MCF 10A (cell line): ENCODE results near the gene CDC25C. TPM values are rescaled to one million over a fixed set of nuclear protein-coding genes. Genes with fewer than 3 reads are reported as not detected.

ENCODE experiments used
- BruUV-seq: library from RNA; stranded (reverse); fragments of 400-500 nt; replicated peaks from 2 replicates; lab custom pipeline; 2021; lab: Mats Ljungman, UMichigan
- CTCF ChIA-PET: fragments of 300-600 bp; sonication (Branson Sonifier 250); formaldehyde crosslinking; extraction: SDS; loops from one replicate; lab custom pipeline; 2021; ENCODE audit warnings: antibody characterized with exemption, inconsistent platforms; lab: Yijun Ruan, JAX
- POLR2A ChIA-PET: fragments of 300-600, 350-650 bp; sonication (Branson Sonifier 250); formaldehyde crosslinking; extraction: SDS; loops from one replicate; lab custom pipeline; 2020; ENCODE audit warnings: antibody characterized with exemption, inconsistent platforms; lab: Yijun Ruan, JAX
- DNase-seq: peaks from one replicate; pipeline ENCODE4 v3.0.0-alpha.2; 2018; ENCODE audit not compliant: unreplicated experiment
- H3K27ac Mint-ChIP-seq: one replicate; pipeline ENCODE4 v1.8.0; 2022; ENCODE audit warnings: mild to moderate bottlenecking, low read depth, mixed read lengths; ENCODE audit not compliant: unreplicated experiment
- H3K27me3 Mint-ChIP-seq: one replicate; pipeline ENCODE4 v1.8.0; 2022; ENCODE audit warnings: mixed read lengths; ENCODE audit not compliant: insufficient read depth, unreplicated experiment
- H3K36me3 Mint-ChIP-seq: one replicate; pipeline ENCODE4 v1.8.0; 2022; ENCODE audit warnings: mild to moderate bottlenecking, moderate library complexity, mixed read lengths; ENCODE audit not compliant: insufficient read depth, unreplicated experiment
- H3K4me1 Mint-ChIP-seq: one replicate; pipeline ENCODE4 v1.8.0; 2022; ENCODE audit warnings: mixed read lengths; ENCODE audit not compliant: insufficient read depth, unreplicated experiment
- H3K4me3 Mint-ChIP-seq: one replicate; pipeline ENCODE4 v1.8.0; 2022; ENCODE audit warnings: mild to moderate bottlenecking, moderate library complexity, mixed read lengths; ENCODE audit not compliant: unreplicated experiment
- H3K9me3 Mint-ChIP-seq: one replicate; pipeline ENCODE4 v1.8.0; 2022; ENCODE audit warnings: mixed read lengths; ENCODE audit not compliant: unreplicated experiment
- CTCF ChIP-seq: fragments of 200-600 bp; IDR thresholded peaks from one replicate; pipeline ENCODE4 v1.8.0; 2022; ENCODE audit warnings: antibody characterized with exemption, mild to moderate bottlenecking; ENCODE audit not compliant: unreplicated experiment
- intact Hi-C: fragments of 100-400 bp; cut with micrococcal nuclease; formaldehyde crosslinking; loops from 2 replicates; pipeline ENCODE4 v1.14.1; 2022
- total RNA-seq: library from RNA; stranded (reverse); gene quantifications from 2 replicates; pipeline ENCODE4 v1.2.3, GENCODE V29; 2022

The CDC25C gene
- total RNA-seq, 1 experiment from 2014 or later = 12.2 TPM

- CTCF ChIA-PET = interaction anchor here (0.6 to 8.0 kb wide), 23 partner anchors 14 to 259 kb away, joined by 3 to 323 read pairs (median 6); partner anchors contain the start of genes CDC23, CDC25C and FAM53C
- intact Hi-C loops = loop anchor here (1.0 to 10.0 kb wide), 3 partner anchors 12 to 154 kb away; no protein-coding TSS in a partner anchor
- no peaks in the 10 kb centered on the region for H3K27me3 Mint-ChIP-seq
- DNase-seq = peak; percentile 80
- H3K9me3 Mint-ChIP-seq = peaks cover 9% of the 10 kb centered on the region
- peak overlapping the region; percentile 36 for H3K4me3 Mint-ChIP-seq
- peaks cover 51% of the 10 kb centered on the region for H3K4me1 Mint-ChIP-seq
- TF ChIP-seq CTCF = no peak
- POLR2A ChIA-PET = interaction anchor here (0.6 to 9.3 kb wide), 16 partner anchors 14 to 318 kb away, joined by 3 to 395 read pairs (median 4); partner anchors contain the start of genes BRD8, CDC23, CDC25C and ETF1
- no TSS peak for BruUV-seq
- H3K36me3 Mint-ChIP-seq = peaks cover 41% of the 10 kb centered on the region
- peak overlapping the region; percentile 71 for H3K27ac Mint-ChIP-seq
These were observed 19.5 kb upstream of the CDC25C start for GRCh38 chr5:138351056-138351455.

- DNase-seq = no peak
- peaks cover 48% of the 10 kb centered on the region for H3K4me1 Mint-ChIP-seq
- H3K27ac Mint-ChIP-seq = peak overlapping the region; percentile 71
- no peaks in the 10 kb centered on the region for H3K27me3 Mint-ChIP-seq
- H3K4me3 Mint-ChIP-seq = no peak overlapping the region
- ChIA-PET POLR2A (interaction anchor here (0.6 to 9.3 kb wide), 13 partner anchors 13 to 947 kb away, joined by 3 to 395 read pairs (median 4); partner anchors contain the start of genes BRD8, CDC23, CDC25C and ETF1), CTCF (interaction anchor here (0.6 to 8.0 kb wide), 11 partner anchors 14 to 1243 kb away, joined by 3 to 323 read pairs (median 8); partner anchors contain the start of genes CDC25C and FAM53C)
- intact Hi-C loops = loop anchor here (5.0 to 10.0 kb wide), 2 partner anchors 128 to 154 kb away; no protein-coding TSS in a partner anchor
- peaks cover 9% of the 10 kb centered on the region for H3K9me3 Mint-ChIP-seq
- BruUV-seq = no TSS peak
- H3K36me3 Mint-ChIP-seq = peaks cover 46% of the 10 kb centered on the region
- TF ChIP-seq CTCF = no peak
These were observed 18.9 kb upstream of the CDC25C start for GRCh38 chr5:138350563-138350890.

GRCh38 chr5:138349852-138350562, 18.4 kb upstream of the CDC25C start:
- H3K27me3 Mint-ChIP-seq = no peaks in the 10 kb centered on the region
- H3K4me1 Mint-ChIP-seq = peaks cover 43% of the 10 kb centered on the region
- intact Hi-C loops = loop anchor here (5.0 to 10.0 kb wide), 2 partner anchors 128 to 155 kb away; no protein-coding TSS in a partner anchor
- peaks cover 9% of the 10 kb centered on the region for H3K9me3 Mint-ChIP-seq
- H3K27ac Mint-ChIP-seq = peak overlapping the region; percentile 71
- H3K4me3 Mint-ChIP-seq = no peak overlapping the region
- POLR2A ChIA-PET = interaction anchor here (0.6 to 9.3 kb wide), 9 partner anchors 13 to 947 kb away, joined by 3 to 395 read pairs (median 4); partner anchors contain the start of genes CDC23, CDC25C, ETF1 and FAM53C
- BruUV-seq = no TSS peak
- no peak for DNase-seq
- CTCF ChIA-PET = interaction anchor here (0.6 to 8.0 kb wide), 6 partner anchors 13 to 1244 kb away, joined by 3 to 323 read pairs (median 55); partner anchors contain the start of genes CDC25C and FAM53C
- peaks cover 52% of the 10 kb centered on the region for H3K36me3 Mint-ChIP-seq
- TF ChIP-seq CTCF = no peak

GRCh38 chr5:138346889-138347288, 15.3 kb upstream of the CDC25C start:
- ChIA-PET CTCF (interaction anchor here (0.5 to 0.6 kb wide), 2 partner anchors 18 to 137 kb away, joined by 3 to 4 read pairs; no protein-coding TSS in a partner anchor), POLR2A (interaction anchor here (9.3 kb wide), 1 partner anchor 10 kb away, joined by 395 read pairs; the partner anchor contains the start of genes CDC25C and FAM53C)
- H3K27ac Mint-ChIP-seq = no peak overlapping the region
- H3K9me3 Mint-ChIP-seq = peaks cover 5% of the 10 kb centered on the region
- H3K4me1 Mint-ChIP-seq = peaks cover 23% of the 10 kb centered on the region
- no peak for TF ChIP-seq CTCF
- no peak for DNase-seq
- no TSS peak for BruUV-seq
- H3K4me3 Mint-ChIP-seq = no peak overlapping the region
- H3K27me3 Mint-ChIP-seq = no peaks in the 10 kb centered on the region
- intact Hi-C loops = no loop called here
- peaks cover 70% of the 10 kb centered on the region for H3K36me3 Mint-ChIP-seq
